HepG2 (cell line): ENCODE measurements around the gene MAPK12. TPM values are rescaled to one million over a fixed set of nuclear protein-coding genes. Genes with fewer than 3 reads are reported as not detected.
A peak's percentile ranks its signal among the peaks of the same experiment; 100 is the strongest.

Experiments used
- ETV6 ChIP-seq: sonication (generic); formaldehyde crosslinking; conservative IDR thresholded peaks from 2 replicates; pipeline ENCODE4 v1.4.0; 2020; ENCODE audit warnings: missing genetic modification reagents
- HNRNPL ChIP-seq: fragments of 200-400 bp; formaldehyde crosslinking; IDR thresholded peaks from 2 replicates; pipeline ENCODE4 v1.6.1; 2017; ENCODE audit warnings: mild to moderate bottlenecking, low read depth, low read length
- IRF2 ChIP-seq: IDR thresholded peaks from 2 replicates; pipeline ENCODE4 v1.6.1; 2018; ENCODE audit warnings: missing genetic modification reagents, missing compliant biosample characterization
- KDM5B ChIP-seq: sonication (generic); formaldehyde crosslinking; IDR thresholded peaks from 2 replicates; pipeline ENCODE4 v1.4.0; 2020; ENCODE audit warnings: missing genetic modification reagents, mild to moderate bottlenecking, borderline replicate concordance
- KLF11 ChIP-seq: IDR thresholded peaks from 2 replicates; pipeline ENCODE4 v1.6.1; 2016; ENCODE audit warnings: missing compliant biosample characterization
- MAFF ChIP-seq: IDR thresholded peaks from 2 replicates; pipeline ENCODE4 v1.6.1; 2011; ENCODE audit warnings: low read depth, low read length, improper control_type of control experiment
- MLLT10 ChIP-seq: sonication (generic); formaldehyde crosslinking; IDR thresholded peaks from 2 replicates; pipeline ENCODE4 v1.4.0; 2020; ENCODE audit warnings: missing genetic modification reagents
- NFATC3 ChIP-seq: sonication (generic); formaldehyde crosslinking; IDR thresholded peaks from 2 replicates; pipeline ENCODE4 v1.5.1; 2020; ENCODE audit warnings: mild to moderate bottlenecking, missing genetic modification reagents
- NR1H2 ChIP-seq: sonication (generic); formaldehyde crosslinking; IDR thresholded peaks from 2 replicates; pipeline ENCODE4 v1.8.1; 2022; ENCODE audit warnings: low read depth, missing genetic modification reagents, borderline replicate concordance
- NR2C2 ChIP-seq: sonication (generic); formaldehyde crosslinking; IDR thresholded peaks from 2 replicates; pipeline ENCODE4 v1.4.0; 2020; ENCODE audit warnings: missing genetic modification reagents, mild to moderate bottlenecking, moderate library complexity, borderline replicate concordance
- SATB2 ChIP-seq: sonication (generic); formaldehyde crosslinking; IDR thresholded peaks from 2 replicates; pipeline ENCODE4 v1.5.0; 2020; ENCODE audit warnings: missing genetic modification reagents
- ZFP62 ChIP-seq: sonication (generic); formaldehyde crosslinking; IDR thresholded peaks from 2 replicates; pipeline ENCODE4 v1.4.0; 2020; ENCODE audit warnings: missing genetic modification reagents
- ZNF468 ChIP-seq: sonication (generic); formaldehyde crosslinking; IDR thresholded peaks from 2 replicates; pipeline ENCODE4 v1.8.0; 2022; ENCODE audit warnings: mild to moderate bottlenecking, moderate library complexity, missing genetic modification reagents
- ZSCAN31 ChIP-seq: sonication (generic); formaldehyde crosslinking; IDR thresholded peaks from 2 replicates; pipeline ENCODE4 v1.5.0; 2020; ENCODE audit warnings: low read depth, mild to moderate bottlenecking, missing genetic modification reagents
- polyA plus RNA-seq, 8 experiments: library from polyadenylated mRNA; depleted of rRNA in 3 of 8; stranded (reverse) in 7 of 8; unstranded in 1 of 8; fragments of >200 nt; fragmentation: Illumina TruSeq in 4 of 8; extraction: Trizol in 4 of 8; gene quantifications; 2 replicates each; pipeline versions ENCODE4 v1.2.1 to v1.2.3, GENCODE V29; 2011 to 2016; ENCODE audit warnings: low read depth in 4 of 8, missing spikeins in 1 of 8, mixed read lengths in 1 of 8; ENCODE audit not compliant: insufficient read depth in 1 of 8
- total RNA-seq, 5 experiments: library from RNA; depleted of rRNA; stranded (reverse); fragments of >200 nt; fragmentation: Illumina TruSeq; extraction: Trizol; gene quantifications; 2 replicates each; pipeline ENCODE4 v1.2.3, GENCODE V29; 2016; ENCODE audit warnings: low read depth in 1 of 5
- TF ChIP-seq, protein P1 (sequence below): sonication (generic); formaldehyde crosslinking; IDR thresholded peaks from 2 replicates; pipeline ENCODE4 v1.4.0; 2020; ENCODE audit warnings: missing genetic modification reagents
- TF ChIP-seq, protein P2 (sequence below): sonication (generic); formaldehyde crosslinking; IDR thresholded peaks from 2 replicates; pipeline ENCODE4 v1.5.0; 2020; ENCODE audit warnings: missing genetic modification reagents
- TF ChIP-seq, protein P3 (sequence below): IDR thresholded peaks from 2 replicates; pipeline ENCODE4 v1.6.1; 2016
- TF ChIP-seq, protein P4 (sequence below): sonication (generic); formaldehyde crosslinking; IDR thresholded peaks from 2 replicates; pipeline ENCODE4 v1.4.0; 2020; ENCODE audit warnings: missing genetic modification reagents
- TF ChIP-seq, protein P5 (sequence below): IDR thresholded peaks from 2 replicates; pipeline ENCODE4 v1.6.1; 2016; ENCODE audit warnings: missing biosample characterization, missing genetic modification reagents, low read depth
- TF ChIP-seq, protein P6 (sequence below): IDR thresholded peaks from 2 replicates; pipeline ENCODE4 v1.6.1; 2016; ENCODE audit warnings: missing genetic modification reagents, missing compliant biosample characterization
- TF ChIP-seq, protein P7 (sequence below): sonication (generic); formaldehyde crosslinking; IDR thresholded peaks from 2 replicates; pipeline ENCODE4 v1.4.0; 2020; ENCODE audit warnings: missing genetic modification reagents, borderline replicate concordance

MAPK12 gene
- total and polyA plus RNA-seq, 2 of the 13 experiments (the other 11 are each of a cell fraction or from before 2014, with no cell fraction given): 22.2 to 23.3 TPM

DNA sequence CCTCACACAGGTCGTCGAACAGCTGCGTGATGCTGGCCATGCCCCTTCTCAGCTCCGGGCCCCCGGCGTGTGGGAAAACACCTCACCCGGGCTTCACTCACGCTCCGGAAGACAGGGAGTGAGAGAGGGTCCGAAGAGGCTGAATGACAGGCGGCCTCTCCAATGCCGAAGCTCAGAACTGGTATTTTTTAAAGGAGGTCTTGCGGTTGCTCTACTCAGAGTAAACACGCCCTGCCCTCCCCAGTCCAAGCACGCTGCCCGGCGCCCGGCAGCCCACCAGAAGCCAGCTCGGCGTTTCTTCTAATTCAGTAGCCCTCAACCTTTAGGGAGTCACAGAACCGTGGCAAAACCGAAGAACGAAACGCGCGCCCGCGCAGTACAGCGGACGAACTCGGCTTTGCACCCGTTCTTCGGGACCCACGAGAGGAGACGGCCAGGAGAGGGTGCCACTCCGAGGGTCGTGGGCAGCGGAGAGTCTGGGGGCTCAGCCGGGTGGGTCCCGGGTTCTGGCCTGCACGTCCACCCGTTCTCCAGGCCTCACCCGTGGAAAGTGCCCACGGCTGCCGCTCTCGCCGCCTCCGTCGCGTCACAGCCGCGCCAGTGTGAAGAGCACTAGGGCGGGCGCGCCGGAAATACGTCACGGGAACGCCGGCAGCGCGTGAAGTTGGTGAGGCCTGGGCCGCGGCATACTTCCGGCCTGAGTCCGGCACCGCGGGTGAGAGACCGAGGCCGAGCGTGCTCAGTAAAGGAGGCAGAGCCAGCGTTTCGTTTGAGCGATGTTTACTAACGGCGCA, 16.9 kb downstream of the MAPK12 start, which contains the start of gene TUBGCP6 (continued):
- 0 out of 2 replicates have a peak, but pooled peaks have one; percentile 52 for TF ChIP-seq HNRNPL
- TF ChIP-seq SATB2: 0 out of 2 replicates have a peak, but pooled peaks have one; percentile 41
- TF ChIP-seq MLLT10: no peak
- peak; percentile 78 for TF ChIP-seq NR2C2
- TF ChIP-seq KLF11: peak; percentile 66
- TF ChIP-seq, protein P1, sequence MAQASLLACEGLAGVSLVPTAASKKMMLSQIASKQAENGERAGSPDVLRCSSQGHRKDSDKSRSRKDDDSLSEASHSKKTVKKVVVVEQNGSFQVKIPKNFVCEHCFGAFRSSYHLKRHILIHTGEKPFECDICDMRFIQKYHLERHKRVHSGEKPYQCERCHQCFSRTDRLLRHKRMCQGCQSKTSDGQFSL (CRISPR knock-in tag): 0 out of 2 replicates have a peak, but pooled peaks have one; percentile 46
- TF ChIP-seq ETV6 (CRISPR knock-in tag): peak; percentile 78
- TF ChIP-seq, protein P2, sequence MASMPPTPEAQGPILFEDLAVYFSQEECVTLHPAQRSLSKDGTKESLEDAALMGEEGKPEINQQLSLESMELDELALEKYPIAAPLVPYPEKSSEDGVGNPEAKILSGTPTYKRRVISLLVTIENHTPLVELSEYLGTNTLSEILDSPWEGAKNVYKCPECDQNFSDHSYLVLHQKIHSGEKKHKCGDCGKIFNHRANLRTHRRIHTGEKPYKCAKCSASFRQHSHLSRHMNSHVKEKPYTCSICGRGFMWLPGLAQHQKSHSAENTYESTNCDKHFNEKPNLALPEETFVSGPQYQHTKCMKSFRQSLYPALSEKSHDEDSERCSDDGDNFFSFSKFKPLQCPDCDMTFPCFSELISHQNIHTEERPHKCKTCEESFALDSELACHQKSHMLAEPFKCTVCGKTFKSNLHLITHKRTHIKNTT: no peak
- 0 out of 2 replicates have a peak, but pooled peaks have one; percentile 52 for TF ChIP-seq ZFP62
- TF ChIP-seq, protein P3, sequence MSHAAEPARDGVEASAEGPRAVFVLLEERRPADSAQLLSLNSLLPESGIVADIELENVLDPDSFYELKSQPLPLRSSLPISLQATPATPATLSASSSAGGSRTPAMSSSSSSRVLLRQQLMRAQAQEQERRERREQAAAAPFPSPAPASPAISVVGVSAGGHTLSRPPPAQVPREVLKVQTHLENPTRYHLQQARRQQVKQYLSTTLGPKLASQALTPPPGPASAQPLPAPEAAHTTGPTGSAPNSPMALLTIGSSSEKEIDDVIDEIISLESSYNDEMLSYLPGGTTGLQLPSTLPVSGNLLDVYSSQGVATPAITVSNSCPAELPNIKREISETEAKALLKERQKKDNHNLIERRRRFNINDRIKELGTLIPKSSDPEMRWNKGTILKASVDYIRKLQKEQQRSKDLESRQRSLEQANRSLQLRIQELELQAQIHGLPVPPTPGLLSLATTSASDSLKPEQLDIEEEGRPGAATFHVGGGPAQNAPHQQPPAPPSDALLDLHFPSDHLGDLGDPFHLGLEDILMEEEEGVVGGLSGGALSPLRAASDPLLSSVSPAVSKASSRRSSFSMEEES (CRISPR knock-in tag): peak; percentile 77
- TF ChIP-seq, protein P4, sequence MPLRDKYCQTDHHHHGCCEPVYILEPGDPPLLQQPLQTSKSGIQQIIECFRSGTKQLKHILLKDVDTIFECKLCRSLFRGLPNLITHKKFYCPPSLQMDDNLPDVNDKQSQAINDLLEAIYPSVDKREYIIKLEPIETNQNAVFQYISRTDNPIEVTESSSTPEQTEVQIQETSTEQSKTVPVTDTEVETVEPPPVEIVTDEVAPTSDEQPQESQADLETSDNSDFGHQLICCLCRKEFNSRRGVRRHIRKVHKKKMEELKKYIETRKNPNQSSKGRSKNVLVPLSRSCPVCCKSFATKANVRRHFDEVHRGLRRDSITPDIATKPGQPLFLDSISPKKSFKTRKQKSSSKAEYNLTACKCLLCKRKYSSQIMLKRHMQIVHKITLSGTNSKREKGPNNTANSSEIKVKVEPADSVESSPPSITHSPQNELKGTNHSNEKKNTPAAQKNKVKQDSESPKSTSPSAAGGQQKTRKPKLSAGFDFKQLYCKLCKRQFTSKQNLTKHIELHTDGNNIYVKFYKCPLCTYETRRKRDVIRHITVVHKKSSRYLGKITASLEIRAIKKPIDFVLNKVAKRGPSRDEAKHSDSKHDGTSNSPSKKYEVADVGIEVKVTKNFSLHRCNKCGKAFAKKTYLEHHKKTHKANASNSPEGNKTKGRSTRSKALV (CRISPR knock-in tag): peak; percentile 54; the same call in 1 of the 2 replicates
- peak; percentile 84 for TF ChIP-seq ZSCAN31 (CRISPR knock-in tag)
- TF ChIP-seq, protein P5, sequence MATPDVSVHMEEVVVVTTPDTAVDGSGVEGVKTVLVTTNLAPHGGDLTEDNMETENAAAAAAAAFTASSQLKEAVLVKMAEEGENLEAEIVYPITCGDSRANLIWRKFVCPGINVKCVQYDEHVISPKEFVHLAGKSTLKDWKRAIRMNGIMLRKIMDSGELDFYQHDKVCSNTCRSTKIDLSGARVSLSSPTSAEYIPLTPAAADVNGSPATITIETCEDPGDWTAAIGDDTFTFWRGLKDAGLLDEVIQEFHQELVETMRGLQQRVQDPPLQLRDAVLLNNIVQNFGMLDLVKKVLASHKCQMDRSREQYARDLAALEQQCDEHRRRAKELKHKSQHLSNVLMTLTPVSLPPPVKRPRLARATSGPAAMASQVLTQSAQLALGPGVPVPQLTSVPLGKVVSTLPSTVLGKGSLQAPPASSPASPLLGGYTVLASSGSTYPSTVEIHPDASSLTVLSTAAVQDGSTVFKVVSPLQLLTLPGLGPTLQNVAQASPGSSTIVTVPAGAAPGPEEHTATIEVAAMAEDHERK (CRISPR knock-in tag): peak; percentile 70
- peak; percentile 89; the same call in 1 of the 2 replicates for TF ChIP-seq KDM5B (CRISPR knock-in tag)
- TF ChIP-seq MAFF: no peak
- no peak; the same call in 1 of the 2 replicates for TF ChIP-seq NR1H2 (CRISPR knock-in tag)
- TF ChIP-seq IRF2 (CRISPR knock-in tag): peak; percentile 94
- TF ChIP-seq, protein P6, sequence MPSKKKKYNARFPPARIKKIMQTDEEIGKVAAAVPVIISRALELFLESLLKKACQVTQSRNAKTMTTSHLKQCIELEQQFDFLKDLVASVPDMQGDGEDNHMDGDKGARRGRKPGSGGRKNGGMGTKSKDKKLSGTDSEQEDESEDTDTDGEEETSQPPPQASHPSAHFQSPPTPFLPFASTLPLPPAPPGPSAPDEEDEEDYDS (CRISPR knock-in tag): peak; percentile 49; the same call in 1 of the 2 replicates
- TF ChIP-seq NFATC3 (CRISPR knock-in tag): peak; percentile 77; the same call in 1 of the 2 replicates
- TF ChIP-seq ZNF468 (CRISPR knock-in tag): 0 out of 2 replicates have a peak, but pooled peaks have one; percentile 33
- TF ChIP-seq, protein P7, sequence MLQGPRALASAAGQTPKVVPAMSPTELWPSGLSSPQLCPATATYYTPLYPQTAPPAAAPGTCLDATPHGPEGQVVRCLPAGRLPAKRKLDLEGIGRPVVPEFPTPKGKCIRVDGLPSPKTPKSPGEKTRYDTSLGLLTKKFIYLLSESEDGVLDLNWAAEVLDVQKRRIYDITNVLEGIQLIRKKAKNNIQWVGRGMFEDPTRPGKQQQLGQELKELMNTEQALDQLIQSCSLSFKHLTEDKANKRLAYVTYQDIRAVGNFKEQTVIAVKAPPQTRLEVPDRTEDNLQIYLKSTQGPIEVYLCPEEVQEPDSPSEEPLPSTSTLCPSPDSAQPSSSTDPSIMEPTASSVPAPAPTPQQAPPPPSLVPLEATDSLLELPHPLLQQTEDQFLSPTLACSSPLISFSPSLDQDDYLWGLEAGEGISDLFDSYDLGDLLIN: 0 out of 2 replicates have a peak, but pooled peaks have one; percentile 37
